GM12875 (cell line): ENCODE data around the gene NLRX1.
"Not testable (repeated sequence)": the region's sequence is repeated elsewhere in the genome, so short reads cannot be mapped to it uniquely, and the experiment has no call there.

Source experiments
- H3K4me3 ChIP-seq: one replicate; pipeline ENCODE4 v1.5.1; 2011; ENCODE audit warnings: low read depth, low read length, control low read depth
- CTCF ChIP-seq: IDR thresholded peaks from 2 replicates; pipeline ENCODE4 v1.5.1; 2011; ENCODE audit warnings: low read depth, mild to moderate bottlenecking, control low read depth, inconsistent platforms, low read length, moderate library complexity, borderline replicate concordance; ENCODE audit not compliant: insufficient read depth

Gene NLRX1

GRCh38 chr11:119166368-119167076 lies 2.0 kb upstream of the NLRX1 start:
- no peak for TF ChIP-seq CTCF
- no peak overlapping the region for H3K4me3 ChIP-seq

- H3K4me3 ChIP-seq, result not testable (repeated sequence)
Measured at GRCh38 chr11:119167077-119167458, 1.5 kb upstream of the NLRX1 start.

GRCh38 chr11:119167933-119168332 lies 592 bp upstream of the NLRX1 start:
- H3K4me3 ChIP-seq, result no peak overlapping the region
- no peak for TF ChIP-seq CTCF

- no peak for TF ChIP-seq CTCF
- H3K4me3 ChIP-seq, result peak overlapping the region; percentile 85
Measured at GRCh38 chr11:119169282-119169719, 776 bp downstream of the NLRX1 start.

- no peak overlapping the region for H3K4me3 ChIP-seq
- no peak for TF ChIP-seq CTCF
Measured at GRCh38 chr11:119172513-119172912, 4.0 kb downstream of the NLRX1 start.

GRCh38 chr11:119173453-119173852 lies 4.9 kb downstream of the NLRX1 start:
- no peak for TF ChIP-seq CTCF
- no peak overlapping the region for H3K4me3 ChIP-seq

- no peak overlapping the region for H3K4me3 ChIP-seq
Measured at GRCh38 chr11:119175493-119176077, 7.1 kb downstream of the NLRX1 start.

More at GRCh38 chr11:119175493-119176077, 7.1 kb downstream of the NLRX1 start:
- no peak for TF ChIP-seq CTCF
